HCT116 (cell line): ENCODE measurements around the gene SNX25.

Source experiments
- FOSL1 ChIP-seq: IDR thresholded peaks from 2 replicates; pipeline ENCODE4 v1.6.1; 2012; ENCODE audit warnings: low read depth
- SRF ChIP-seq: IDR thresholded peaks from 2 replicates; pipeline ENCODE4 v1.6.1; 2012; ENCODE audit warnings: low read depth
- TF ChIP-seq, protein P1 (sequence below), 3 experiments: fragments of 200-600 bp in 1 of 3; sonication (generic) in 1 of 3; IDR thresholded peaks in 2 of 3; conservative IDR thresholded peaks in 1 of 3; 2 replicates each; pipeline ENCODE4 v1.5.1; 2012 to 2017; ENCODE audit warnings: low read depth in 2 of 3, low read length in 2 of 3, antibody characterized with exemption in 1 of 3, borderline replicate concordance in 1 of 3, control low read depth in 1 of 3, mild to moderate bottlenecking in 1 of 3, mixed read lengths in 1 of 3, mixed run types in 1 of 3, moderate library complexity in 1 of 3; ENCODE audit not compliant: insufficient read depth in 1 of 3
- TF ChIP-seq, protein P2 (sequence below): IDR thresholded peaks from 2 replicates; pipeline ENCODE4 v1.6.1; 2011; ENCODE audit warnings: mild to moderate bottlenecking, low read length, moderate library complexity; ENCODE audit not compliant: insufficient replicate concordance; ENCODE audit errors: extremely low read depth

DNA sequence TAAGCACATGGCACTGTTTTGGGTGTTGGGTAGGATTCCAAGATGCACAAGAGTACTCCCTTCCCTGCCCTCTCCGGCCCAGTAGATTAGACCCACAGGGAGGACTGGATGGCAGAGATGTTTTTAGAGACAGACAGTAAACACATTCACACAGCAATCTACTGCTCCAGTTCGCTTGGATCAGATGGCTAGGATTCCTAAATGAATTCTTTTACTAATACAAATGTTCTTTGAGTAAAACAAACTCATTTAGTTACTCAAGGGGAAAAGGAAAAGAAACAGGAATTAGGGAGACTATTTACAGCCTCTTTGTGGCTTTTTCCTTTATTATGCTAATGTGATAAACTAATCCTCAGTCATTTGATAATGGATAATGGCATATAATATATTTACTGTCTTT is 5.9 kb downstream of the SNX25 start:
- TF ChIP-seq FOSL1 (no peak), SRF (no peak)
- TF ChIP-seq, protein P1, sequence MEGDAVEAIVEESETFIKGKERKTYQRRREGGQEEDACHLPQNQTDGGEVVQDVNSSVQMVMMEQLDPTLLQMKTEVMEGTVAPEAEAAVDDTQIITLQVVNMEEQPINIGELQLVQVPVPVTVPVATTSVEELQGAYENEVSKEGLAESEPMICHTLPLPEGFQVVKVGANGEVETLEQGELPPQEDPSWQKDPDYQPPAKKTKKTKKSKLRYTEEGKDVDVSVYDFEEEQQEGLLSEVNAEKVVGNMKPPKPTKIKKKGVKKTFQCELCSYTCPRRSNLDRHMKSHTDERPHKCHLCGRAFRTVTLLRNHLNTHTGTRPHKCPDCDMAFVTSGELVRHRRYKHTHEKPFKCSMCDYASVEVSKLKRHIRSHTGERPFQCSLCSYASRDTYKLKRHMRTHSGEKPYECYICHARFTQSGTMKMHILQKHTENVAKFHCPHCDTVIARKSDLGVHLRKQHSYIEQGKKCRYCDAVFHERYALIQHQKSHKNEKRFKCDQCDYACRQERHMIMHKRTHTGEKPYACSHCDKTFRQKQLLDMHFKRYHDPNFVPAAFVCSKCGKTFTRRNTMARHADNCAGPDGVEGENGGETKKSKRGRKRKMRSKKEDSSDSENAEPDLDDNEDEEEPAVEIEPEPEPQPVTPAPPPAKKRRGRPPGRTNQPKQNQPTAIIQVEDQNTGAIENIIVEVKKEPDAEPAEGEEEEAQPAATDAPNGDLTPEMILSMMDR (IDR thresholded peaks at IDR 0.05 in 2 of 3, conservative IDR thresholded peaks at IDR 0.05 in 1 of 3; ENCODE audit: borderline replicate concordance in 1 of 3, insufficient read depth in 1 of 3, low read depth in 2 of 3, low read length in 2 of 3), result no peak
- TF ChIP-seq, protein P2, sequence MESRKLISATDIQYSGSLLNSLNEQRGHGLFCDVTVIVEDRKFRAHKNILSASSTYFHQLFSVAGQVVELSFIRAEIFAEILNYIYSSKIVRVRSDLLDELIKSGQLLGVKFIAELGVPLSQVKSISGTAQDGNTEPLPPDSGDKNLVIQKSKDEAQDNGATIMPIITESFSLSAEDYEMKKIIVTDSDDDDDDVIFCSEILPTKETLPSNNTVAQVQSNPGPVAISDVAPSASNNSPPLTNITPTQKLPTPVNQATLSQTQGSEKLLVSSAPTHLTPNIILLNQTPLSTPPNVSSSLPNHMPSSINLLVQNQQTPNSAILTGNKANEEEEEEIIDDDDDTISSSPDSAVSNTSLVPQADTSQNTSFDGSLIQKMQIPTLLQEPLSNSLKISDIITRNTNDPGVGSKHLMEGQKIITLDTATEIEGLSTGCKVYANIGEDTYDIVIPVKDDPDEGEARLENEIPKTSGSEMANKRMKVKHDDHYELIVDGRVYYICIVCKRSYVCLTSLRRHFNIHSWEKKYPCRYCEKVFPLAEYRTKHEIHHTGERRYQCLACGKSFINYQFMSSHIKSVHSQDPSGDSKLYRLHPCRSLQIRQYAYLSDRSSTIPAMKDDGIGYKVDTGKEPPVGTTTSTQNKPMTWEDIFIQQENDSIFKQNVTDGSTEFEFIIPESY, result no peak
